ENCODE measurements around the gene APC2.
A peak's percentile ranks its signal among the peaks of the same experiment; 100 is the strongest.

APC2 gene

DNA sequence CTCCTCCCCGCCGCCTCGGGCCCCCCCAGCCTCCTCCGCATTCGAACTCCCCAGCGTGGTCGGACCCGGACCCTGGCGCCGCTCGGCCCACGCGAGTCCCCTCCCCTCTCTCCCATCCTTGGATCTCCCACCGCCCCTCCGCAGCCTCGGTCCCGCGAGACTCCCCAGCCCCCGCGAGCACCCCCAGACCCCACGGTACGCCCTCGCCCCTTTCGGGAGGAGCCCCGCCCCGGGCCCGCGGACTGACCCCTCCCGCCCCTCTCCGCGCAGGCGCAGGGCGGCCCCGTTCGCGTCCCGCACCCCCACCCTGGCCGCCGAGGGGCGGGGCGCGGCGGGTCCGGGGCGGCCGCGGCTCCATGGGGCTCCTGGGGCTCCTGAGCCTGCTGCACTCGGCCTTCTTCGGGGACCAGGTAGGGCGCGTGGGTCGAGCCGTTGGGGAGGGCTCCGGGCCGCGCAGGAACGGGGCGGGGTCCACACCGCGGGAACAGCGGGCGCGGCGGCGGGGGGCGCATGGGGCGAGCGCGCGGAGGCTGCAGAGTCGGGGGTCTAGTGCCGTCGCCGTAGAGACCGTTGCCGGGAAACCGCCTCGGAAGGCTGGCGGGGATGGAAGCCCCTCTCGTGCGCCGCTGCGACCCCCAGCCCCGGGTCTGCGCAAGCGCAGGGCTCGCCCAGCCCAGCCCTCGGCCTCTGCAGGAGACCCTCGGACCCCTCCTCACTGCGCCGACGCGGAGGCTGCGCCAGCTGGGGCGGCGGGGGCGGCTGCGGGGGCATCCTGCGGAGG is 3.8 kb upstream of the APC2 start:
- Histone ChIP-seq H3K27ac (no peak overlapping the region), H3K4me3 (peak overlapping the region; percentile 64), H3K9me3 (ENCODE audit: low read depth, low read length) (no peaks in the 10 kb centered on the region), H3K36me3 (ENCODE audit: insufficient read depth, low read length) (peaks cover 16% of the 10 kb centered on the region), H3K9ac (ENCODE audit: insufficient read length) (no peak overlapping the region)
- no peak for DNase-seq (ENCODE audit: low read depth, low spot score)
- TF ChIP-seq POLR2AphosphoS5 (IDR thresholded peaks at IDR 0.05; ENCODE audit: borderline replicate concordance, low read depth, low read length) (no peak), FOXP2 (optimal IDR thresholded peaks at IDR 0.05; ENCODE audit: control extremely low read depth, extremely low read length, insufficient read depth) (no peak), EZH2 (IDR thresholded peaks at IDR 0.05) (no peak)

DNA sequence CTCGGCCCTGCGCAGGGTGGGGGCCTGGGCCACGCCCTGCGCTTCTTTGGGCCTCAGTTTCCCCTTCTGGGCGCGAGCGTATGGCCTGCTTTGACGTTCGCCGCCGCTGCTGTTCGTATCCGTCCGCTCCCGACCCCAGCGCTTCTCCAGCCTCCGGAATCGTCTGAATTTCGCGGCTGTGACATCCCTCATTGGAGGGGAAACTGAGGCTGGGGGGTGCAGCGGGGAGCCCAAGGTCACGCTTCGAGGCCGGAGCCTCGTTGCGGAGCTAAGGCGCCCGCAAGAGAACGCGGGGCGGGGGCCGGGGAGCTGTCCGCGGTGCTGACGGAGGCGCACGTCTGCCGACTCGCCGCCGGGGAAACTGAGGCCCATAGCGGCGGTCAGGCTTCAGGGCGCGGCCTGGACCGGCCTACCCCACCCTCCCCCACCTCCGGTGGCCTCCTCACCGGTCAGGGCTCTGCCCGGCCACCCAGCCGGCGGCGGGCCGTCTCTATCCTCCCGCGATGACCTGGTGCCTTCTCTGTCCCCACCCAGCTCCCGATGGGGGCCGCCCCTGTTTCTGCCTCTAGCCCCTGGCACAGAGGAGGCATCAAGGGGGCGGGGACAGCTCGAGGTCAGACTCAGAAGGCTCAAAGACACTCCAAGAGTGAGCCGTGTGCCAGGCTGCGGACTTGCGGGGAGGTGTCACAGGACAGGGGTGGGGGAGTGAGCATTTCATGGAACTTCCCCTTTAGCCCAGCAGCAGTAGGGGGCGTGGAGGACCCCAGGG is 3.0 kb upstream of the APC2 start:
- peak overlapping the region; percentile 64 for H3K4me3 ChIP-seq
- TF ChIP-seq FOXP2 (optimal IDR thresholded peaks at IDR 0.05; ENCODE audit: control extremely low read depth, extremely low read length, insufficient read depth) (no peak), EZH2 (IDR thresholded peaks at IDR 0.05) (no peak), POLR2AphosphoS5 (IDR thresholded peaks at IDR 0.05; ENCODE audit: borderline replicate concordance, low read depth, low read length) (no peak)
- no peak overlapping the region for H3K27ac ChIP-seq
- no peaks in the 10 kb centered on the region for H3K9me3 ChIP-seq (ENCODE audit: low read depth, low read length)
- no peak overlapping the region for H3K9ac ChIP-seq (ENCODE audit: insufficient read length)
- H3K36me3 ChIP-seq (ENCODE audit: insufficient read depth, low read length) = peaks cover 8% of the 10 kb centered on the region
- DNase-seq (ENCODE audit: low read depth, low spot score) = no peak

DNA sequence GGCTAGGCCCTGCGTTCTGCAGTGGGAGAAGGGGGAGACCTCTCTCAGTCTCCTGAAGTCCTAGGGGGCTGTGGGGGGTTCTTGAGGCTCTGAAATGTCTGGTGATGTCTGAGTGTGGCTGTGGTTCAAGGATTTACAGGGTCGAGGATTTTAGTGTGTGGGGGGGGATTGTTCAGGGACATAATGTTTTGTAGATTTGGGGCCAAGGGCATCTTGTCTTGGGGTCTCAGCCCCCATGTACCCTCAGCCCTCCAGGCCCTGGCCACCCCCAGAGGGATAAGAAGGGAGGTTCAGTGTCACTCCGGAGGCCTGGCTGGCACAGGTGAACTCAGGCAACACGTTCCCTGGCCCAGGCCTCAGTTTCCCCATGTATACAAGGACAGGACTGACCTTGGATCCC is 2.4 kb upstream of the APC2 start:
- no peak overlapping the region for H3K4me3 ChIP-seq
- H3K9ac ChIP-seq (ENCODE audit: insufficient read length) = no peak overlapping the region
- H3K9me3 ChIP-seq (ENCODE audit: low read depth, low read length) = no peaks in the 10 kb centered on the region
- no peak for DNase-seq (ENCODE audit: low read depth, low spot score)
- no peak overlapping the region for H3K27ac ChIP-seq
- TF ChIP-seq FOXP2 (optimal IDR thresholded peaks at IDR 0.05; ENCODE audit: control extremely low read depth, extremely low read length, insufficient read depth) (no peak), EZH2 (IDR thresholded peaks at IDR 0.05) (no peak), POLR2AphosphoS5 (IDR thresholded peaks at IDR 0.05; ENCODE audit: borderline replicate concordance, low read depth, low read length) (no peak)
- H3K36me3 ChIP-seq (ENCODE audit: insufficient read depth, low read length) = peaks cover 2% of the 10 kb centered on the region

GRCh38 chr19:1447944-1448343 is 2.0 kb upstream of the APC2 start:
- Histone ChIP-seq H3K27ac (no peak overlapping the region), H3K9ac (ENCODE audit: insufficient read length) (no peak overlapping the region), H3K4me3 (no peak overlapping the region), H3K36me3 (ENCODE audit: insufficient read depth, low read length) (no peaks in the 10 kb centered on the region), H3K9me3 (ENCODE audit: low read depth, low read length) (no peaks in the 10 kb centered on the region)
- no peak for DNase-seq (ENCODE audit: low read depth, low spot score)
- TF ChIP-seq FOXP2 (optimal IDR thresholded peaks at IDR 0.05; ENCODE audit: control extremely low read depth, extremely low read length, insufficient read depth) = no peak
- TF ChIP-seq POLR2AphosphoS5 (IDR thresholded peaks at IDR 0.05; ENCODE audit: borderline replicate concordance, low read depth, low read length) = no peak
- no peak for TF ChIP-seq EZH2 (IDR thresholded peaks at IDR 0.05)

GRCh38 chr19:1450735-1451731 is 1.1 kb downstream of the APC2 start:
- Histone ChIP-seq H3K9me3 (ENCODE audit: low read depth, low read length) (no peaks in the 10 kb centered on the region), H3K27ac (no peak overlapping the region), H3K9ac (ENCODE audit: insufficient read length) (no peak overlapping the region), H3K36me3 (ENCODE audit: insufficient read depth, low read length) (no peaks in the 10 kb centered on the region), H3K4me3 (no peak overlapping the region)
- DNase-seq (ENCODE audit: low read depth, low spot score) = no peak
- TF ChIP-seq POLR2AphosphoS5 (IDR thresholded peaks at IDR 0.05; ENCODE audit: borderline replicate concordance, low read depth, low read length) = no peak
- no peak for TF ChIP-seq FOXP2 (optimal IDR thresholded peaks at IDR 0.05; ENCODE audit: control extremely low read depth, extremely low read length, insufficient read depth)
- no peak for TF ChIP-seq EZH2 (IDR thresholded peaks at IDR 0.05)

DNA sequence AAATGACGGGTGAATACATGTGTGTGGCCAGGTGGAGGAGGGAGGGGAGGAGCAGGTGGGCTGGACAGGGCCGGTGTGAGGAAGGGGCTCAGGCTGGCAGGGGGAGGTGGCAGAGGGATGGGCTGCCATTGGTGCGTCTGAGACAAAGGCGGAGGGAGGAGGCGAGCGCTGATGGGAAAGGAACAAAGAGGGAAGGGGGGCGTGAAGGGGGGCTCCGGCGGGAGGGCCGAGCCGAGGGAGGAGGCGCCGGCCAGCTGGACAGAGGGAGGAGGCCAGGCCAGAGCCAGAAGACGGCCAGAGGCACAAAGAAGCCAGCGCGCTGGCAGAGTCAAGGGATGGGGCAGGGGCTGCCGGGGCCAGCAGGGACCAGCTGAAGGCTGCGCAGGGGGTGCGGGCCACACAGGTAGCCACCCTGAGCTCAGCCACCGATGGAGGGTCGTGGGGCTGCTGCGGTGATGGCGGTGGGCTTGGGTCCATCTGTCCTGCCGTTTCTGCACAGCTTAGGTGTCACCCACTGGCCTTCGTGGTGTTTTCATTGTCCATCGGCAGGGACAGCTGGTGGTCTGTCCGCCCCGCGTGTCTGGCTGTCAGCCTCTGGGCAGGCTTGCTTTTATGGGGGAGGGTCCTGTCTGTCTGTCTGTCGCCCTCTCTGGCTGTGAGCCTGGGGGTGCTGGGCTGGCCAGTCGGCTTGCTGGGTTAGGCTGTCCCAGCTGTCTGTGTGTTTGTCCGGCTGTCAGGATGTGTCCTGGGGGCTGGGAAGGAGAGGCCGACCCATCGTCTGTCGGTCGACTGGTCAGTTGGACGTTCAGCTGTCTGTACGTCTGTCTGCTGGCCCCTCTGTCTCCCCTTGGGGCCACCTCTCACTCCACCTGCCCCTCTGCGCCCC is 2.2 kb downstream of the APC2 start:
- H3K9me3 ChIP-seq (ENCODE audit: low read depth, low read length) = no peaks in the 10 kb centered on the region
- no peak overlapping the region for H3K27ac ChIP-seq
- DNase-seq (ENCODE audit: low read depth, low spot score) = no peak
- no peaks in the 10 kb centered on the region for H3K36me3 ChIP-seq (ENCODE audit: insufficient read depth, low read length)
- TF ChIP-seq EZH2 (IDR thresholded peaks at IDR 0.05) (no peak), POLR2AphosphoS5 (IDR thresholded peaks at IDR 0.05; ENCODE audit: borderline replicate concordance, low read depth, low read length) (no peak), FOXP2 (optimal IDR thresholded peaks at IDR 0.05; ENCODE audit: control extremely low read depth, extremely low read length, insufficient read depth) (no peak)
- H3K9ac ChIP-seq (ENCODE audit: insufficient read length) = no peak overlapping the region
- H3K4me3 ChIP-seq = no peak overlapping the region

DNA sequence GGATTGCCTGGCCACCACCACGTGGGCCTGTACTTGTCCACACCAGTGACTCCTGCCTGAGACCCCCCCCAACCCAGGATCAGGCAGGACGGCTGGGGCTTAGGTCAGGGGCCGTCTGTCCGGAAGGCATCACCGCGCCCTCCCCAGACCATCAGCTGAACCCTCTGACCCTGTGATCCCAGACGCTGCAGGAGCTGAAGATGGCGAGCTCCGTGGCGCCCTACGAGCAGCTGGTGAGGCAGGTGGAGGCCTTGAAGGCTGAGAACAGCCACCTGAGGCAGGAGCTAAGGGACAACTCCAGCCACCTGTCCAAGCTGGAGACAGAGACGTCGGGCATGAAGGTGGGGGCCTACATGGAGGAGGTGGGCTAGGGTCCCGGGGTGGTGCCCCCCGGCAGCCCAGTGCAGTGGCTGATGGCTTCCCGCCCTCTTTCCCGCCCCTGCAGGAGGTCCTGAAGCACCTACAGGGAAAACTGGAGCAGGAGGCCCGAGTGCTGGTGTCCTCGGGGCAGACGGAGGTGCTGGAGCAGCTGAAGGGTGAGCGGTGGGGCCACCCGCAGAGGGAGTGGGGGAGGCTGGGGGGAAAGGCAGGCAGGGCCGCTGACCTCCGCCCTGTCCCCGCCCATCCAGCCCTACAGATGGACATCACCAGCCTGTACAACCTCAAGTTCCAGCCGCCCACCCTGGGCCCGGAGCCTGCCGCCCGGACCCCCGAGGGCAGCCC is 3.0 kb downstream of the APC2 start:
- no peaks in the 10 kb centered on the region for H3K9me3 ChIP-seq (ENCODE audit: low read depth, low read length)
- no peak overlapping the region for H3K9ac ChIP-seq (ENCODE audit: insufficient read length)
- H3K27ac ChIP-seq = no peak overlapping the region
- DNase-seq (ENCODE audit: low read depth, low spot score) = no peak
- no peak overlapping the region for H3K4me3 ChIP-seq
- no peak for TF ChIP-seq POLR2AphosphoS5 (IDR thresholded peaks at IDR 0.05; ENCODE audit: borderline replicate concordance, low read depth, low read length)
- no peak for TF ChIP-seq EZH2 (IDR thresholded peaks at IDR 0.05)
- no peak for TF ChIP-seq FOXP2 (optimal IDR thresholded peaks at IDR 0.05; ENCODE audit: control extremely low read depth, extremely low read length, insufficient read depth)
- H3K36me3 ChIP-seq (ENCODE audit: insufficient read depth, low read length) = no peaks in the 10 kb centered on the region

Data from SK-N-MC (cell line).